Loucy (cell line): ENCODE results near the gene CERK.

Experiments used
- CTCF ChIP-seq: fragments of 200-600 bp; sonication (generic); conservative IDR thresholded peaks from 2 replicates; pipeline ENCODE4 v1.5.1; 2014; ENCODE audit warnings: mild to moderate bottlenecking, antibody characterized with exemption, low read length
- EZH2phosphoT487 ChIP-seq: fragments of 200-600 bp; IDR thresholded peaks from 2 replicates; pipeline ENCODE4 v1.6.1; 2018; ENCODE audit warnings: antibody characterized with exemption, mild to moderate bottlenecking, moderate library complexity, borderline replicate concordance

- TF ChIP-seq CTCF (no peak), EZH2phosphoT487 (no peak)
Observed at GRCh38 chr22:46672731-46673130, 65.3 kb downstream of the CERK start.
